Activated CD8-positive, alpha-beta T cell treated with anti-CD3 and anti-CD28 coated beads, Interleukin-2, amount 10 ng/mL, durations not matched to agents 7 days and 5 days (primary cell): ENCODE measurements around the gene SPON1. TPM values are rescaled to one million over a fixed set of nuclear protein-coding genes. Genes with fewer than 3 reads are reported as not detected.
"Not testable (repeated sequence)": the region's sequence is repeated elsewhere in the genome, so short reads cannot be mapped to it uniquely, and the experiment has no call there.

Experiments used
- ATAC-seq: fragments of 150-1000 bp; cut with Tn5 transposase; one replicate; pipeline ENCODE4 v1.10.0; 2021; ENCODE audit warnings: moderate library complexity
- CTCF ChIA-PET: fragments of 350-600 bp; sonication (Branson Sonifier 250); formaldehyde crosslinking; loops from one replicate; lab custom pipeline; 2021; ENCODE audit warnings: antibody characterized with exemption; lab: Charles Lee
- POLR2A ChIA-PET: fragments of 350-600 bp; sonication (Branson Sonifier 250); formaldehyde crosslinking; loops from one replicate; lab custom pipeline; 2021; ENCODE audit warnings: antibody characterized with exemption; lab: Charles Lee
- DNase-seq: peaks from one replicate; pipeline ENCODE4 v3.0.0-alpha.2; 2020
- H3K27ac Mint-ChIP-seq: one replicate; pipeline ENCODE4 v1.8.0; 2021; ENCODE audit warnings: mild to moderate bottlenecking, mixed read lengths
- H3K27me3 Mint-ChIP-seq: one replicate; pipeline ENCODE4 v1.8.0; 2021; ENCODE audit warnings: low read depth, mixed read lengths
- H3K36me3 Mint-ChIP-seq: one replicate; pipeline ENCODE4 v1.8.0; 2021; ENCODE audit warnings: low read depth, mixed read lengths
- H3K4me1 Mint-ChIP-seq: one replicate; pipeline ENCODE4 v1.8.0; 2021; ENCODE audit warnings: low read depth, mixed read lengths
- H3K4me3 Mint-ChIP-seq: one replicate; pipeline ENCODE4 v1.8.0; 2021; ENCODE audit warnings: mild to moderate bottlenecking, mixed read lengths
- H3K9me3 Mint-ChIP-seq: one replicate; pipeline ENCODE4 v1.8.0; 2022; ENCODE audit warnings: mixed read lengths; ENCODE audit not compliant: insufficient read depth
- total RNA-seq, 2 experiments: library from RNA; stranded (reverse); gene quantifications; one replicate each; pipeline ENCODE4 v1.2.3, GENCODE V29; 2021

SPON1 gene
- total RNA-seq, 2 experiments from 2014 or later: 0.42 to 0.47 TPM

DNA sequence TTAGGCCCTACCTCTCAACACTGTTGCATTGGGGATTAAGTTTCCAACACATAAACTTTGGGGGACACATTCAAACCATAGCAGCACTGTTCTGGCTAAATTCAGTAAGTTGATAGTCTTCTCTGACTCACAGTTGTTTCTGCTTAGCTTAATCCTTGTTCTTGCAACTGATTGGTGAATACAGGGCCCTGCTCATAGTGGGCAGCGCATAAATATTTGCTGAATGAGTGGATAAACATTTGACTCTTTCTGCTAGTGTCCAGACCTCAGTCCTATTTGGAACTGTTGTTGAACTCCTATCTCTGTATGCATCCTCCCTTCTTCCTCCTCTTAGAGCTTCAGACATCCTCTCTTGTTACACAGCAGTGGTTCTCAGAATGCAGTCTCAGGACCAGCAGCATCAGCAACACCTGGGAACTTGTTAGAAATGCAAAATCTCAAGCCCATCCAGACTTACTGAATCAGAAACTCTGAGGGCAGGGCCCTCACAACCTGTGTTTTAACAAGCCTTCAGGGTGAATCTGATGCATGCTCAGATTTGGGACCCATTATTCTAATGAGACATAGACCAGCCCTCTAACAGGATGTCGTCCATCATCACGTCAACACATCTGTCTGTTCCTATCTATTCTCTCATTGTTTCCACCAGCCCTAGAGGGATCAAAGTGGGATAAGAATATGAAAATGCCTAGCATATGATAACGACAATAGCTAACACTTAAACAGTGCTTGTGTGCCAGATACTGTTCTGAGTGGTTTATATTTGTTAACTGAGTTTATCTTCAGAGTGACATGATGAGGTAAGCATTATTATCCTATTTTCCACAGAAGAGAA, 22.3 kb downstream of the SPON1 start:
- no peak overlapping the region for H3K4me3 Mint-ChIP-seq
- no peaks in the 10 kb centered on the region for H3K4me1 Mint-ChIP-seq
- no peak overlapping the region for H3K27ac Mint-ChIP-seq
- H3K27me3 Mint-ChIP-seq: peaks cover 18% of the 10 kb centered on the region
- H3K9me3 Mint-ChIP-seq: no peaks in the 10 kb centered on the region
- DNase-seq (no peak), ATAC-seq (no peak)
- H3K36me3 Mint-ChIP-seq: no peaks in the 10 kb centered on the region
- ChIA-PET CTCF (no interaction called here), POLR2A (no interaction called here)

DNA sequence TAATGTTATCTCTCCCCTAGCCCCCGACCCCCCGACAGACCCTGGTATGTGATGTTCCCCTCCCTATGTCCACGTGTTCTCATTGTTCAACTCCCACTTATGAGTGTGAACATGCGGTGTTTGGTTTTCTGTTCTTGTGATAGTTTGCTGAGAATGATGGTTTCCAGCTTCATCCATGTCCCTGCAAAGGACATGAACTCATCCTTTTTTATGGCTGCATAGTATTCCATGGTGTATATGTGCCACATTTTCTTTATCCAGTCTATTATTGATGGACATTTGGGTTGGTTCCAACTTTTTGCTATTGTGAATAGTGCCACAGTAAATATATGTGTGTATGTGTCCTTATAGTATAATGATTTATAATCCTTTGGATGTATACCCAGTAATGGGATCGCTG, 24.2 kb downstream of the SPON1 start:
- H3K36me3 Mint-ChIP-seq, ATAC-seq, H3K4me3 Mint-ChIP-seq, H3K27ac Mint-ChIP-seq, CTCF ChIA-PET, H3K9me3 Mint-ChIP-seq, DNase-seq, H3K4me1 Mint-ChIP-seq, POLR2A ChIA-PET: not testable (repeated sequence)
- peaks cover 20% of the 10 kb centered on the region for H3K27me3 Mint-ChIP-seq

DNA sequence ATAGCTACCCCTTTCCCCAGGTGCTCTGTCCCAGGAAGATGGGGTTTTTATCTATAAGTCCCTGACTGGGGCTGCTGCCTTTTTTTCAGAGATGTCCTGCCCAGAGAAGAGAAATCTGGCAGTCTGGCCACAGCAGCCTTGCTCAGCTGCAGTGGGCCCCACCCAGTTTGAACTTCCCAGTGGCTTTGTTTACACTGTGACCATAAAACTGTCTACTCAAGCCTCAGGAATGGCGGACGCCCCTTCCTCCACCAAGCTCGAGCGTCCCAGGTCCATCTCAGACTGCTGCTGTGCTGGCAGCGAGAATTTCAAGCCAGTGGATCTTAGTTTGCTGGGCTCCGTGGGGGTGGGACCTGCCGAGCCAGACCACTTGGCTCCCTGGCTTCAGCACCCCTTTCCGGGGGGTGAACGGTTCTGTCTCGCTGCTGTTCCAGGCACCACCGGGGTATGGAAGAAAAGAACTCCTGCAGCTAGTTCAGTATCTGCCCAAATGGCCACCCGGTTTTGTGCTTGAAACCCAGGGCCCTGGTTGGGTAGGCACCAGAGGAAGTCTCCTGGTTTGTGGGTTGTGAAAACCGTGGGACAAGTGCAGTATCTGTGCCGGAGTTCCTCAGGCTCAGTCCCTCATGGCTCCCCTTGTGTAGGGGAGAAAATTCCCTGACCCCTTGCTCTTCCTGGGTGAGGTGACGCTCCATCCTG, 29.8 kb downstream of the SPON1 start:
- POLR2A ChIA-PET, CTCF ChIA-PET, DNase-seq, H3K9me3 Mint-ChIP-seq, H3K4me3 Mint-ChIP-seq, H3K27ac Mint-ChIP-seq, H3K36me3 Mint-ChIP-seq, H3K4me1 Mint-ChIP-seq, ATAC-seq: not testable (repeated sequence)
- peaks cover 26% of the 10 kb centered on the region for H3K27me3 Mint-ChIP-seq

DNA sequence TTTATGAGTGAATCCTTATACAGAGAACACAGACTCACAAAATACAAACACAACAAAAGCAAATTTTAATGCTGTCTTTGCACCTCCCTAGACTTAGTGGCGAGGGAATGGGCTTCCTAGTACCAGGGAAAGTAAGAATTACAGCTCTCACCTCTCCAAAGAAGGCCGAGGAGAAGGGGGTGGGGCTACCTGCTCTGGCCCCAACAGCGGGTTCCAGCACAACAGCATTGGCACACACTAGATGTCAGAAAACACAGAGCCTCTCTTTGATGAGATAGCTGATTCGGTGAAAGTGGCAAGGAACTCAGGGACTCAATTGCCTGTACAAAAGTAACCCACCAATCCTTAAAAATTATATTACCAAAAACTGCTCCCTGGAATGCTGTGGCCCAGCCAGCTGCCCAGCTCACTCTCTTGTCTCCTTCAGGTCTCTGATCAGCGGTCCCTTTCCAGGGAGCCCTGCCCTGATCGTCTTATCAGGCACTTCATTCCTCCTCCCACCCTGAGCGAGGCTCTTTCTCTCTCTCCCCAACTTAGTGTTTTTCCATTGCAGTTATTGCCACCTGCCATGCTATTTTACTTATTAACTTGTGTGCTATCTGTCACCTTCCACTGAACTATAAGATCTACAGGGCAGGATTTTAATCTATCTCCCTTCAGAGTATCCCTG, 30.7 kb downstream of the SPON1 start:
- H3K36me3 Mint-ChIP-seq: no peaks in the 10 kb centered on the region
- ATAC-seq (no peak), DNase-seq (no peak)
- H3K9me3 Mint-ChIP-seq: no peaks in the 10 kb centered on the region
- ChIA-PET POLR2A (no interaction called here), CTCF (no interaction called here)
- H3K4me3 Mint-ChIP-seq: no peak overlapping the region
- no peak overlapping the region for H3K27ac Mint-ChIP-seq
- H3K27me3 Mint-ChIP-seq: peaks cover 22% of the 10 kb centered on the region
- no peaks in the 10 kb centered on the region for H3K4me1 Mint-ChIP-seq

DNA sequence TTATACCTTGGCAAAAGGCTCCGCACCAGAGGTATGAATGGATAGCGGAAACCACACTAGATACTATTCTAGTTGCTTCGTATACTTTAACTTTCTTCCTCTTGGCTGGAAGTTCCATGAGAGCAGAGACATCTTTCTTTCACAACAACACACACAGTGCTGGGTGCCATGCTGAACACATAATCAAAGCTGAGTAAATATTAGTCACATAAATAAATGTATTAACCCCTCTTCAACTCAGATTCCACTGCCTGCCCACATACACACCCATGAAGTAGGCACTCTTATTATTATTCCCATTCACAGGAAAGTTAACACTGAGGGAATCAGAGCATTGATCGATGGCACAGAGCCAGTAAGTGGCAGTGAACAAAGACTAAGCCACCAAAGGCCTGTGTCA, 35.4 kb downstream of the SPON1 start:
- no peaks in the 10 kb centered on the region for H3K36me3 Mint-ChIP-seq
- peaks cover 14% of the 10 kb centered on the region for H3K27me3 Mint-ChIP-seq
- H3K4me3 Mint-ChIP-seq: no peak overlapping the region
- DNase-seq (no peak), ATAC-seq (no peak)
- H3K4me1 Mint-ChIP-seq: no peaks in the 10 kb centered on the region
- H3K27ac Mint-ChIP-seq: no peak overlapping the region
- ChIA-PET POLR2A (no interaction called here), CTCF (interaction anchor here (1.0 kb wide), 1 partner anchor 252 kb away, joined by 3 read pairs; no protein-coding TSS in a partner anchor)
- H3K9me3 Mint-ChIP-seq: peaks cover under 1% of the 10 kb centered on the region

DNA sequence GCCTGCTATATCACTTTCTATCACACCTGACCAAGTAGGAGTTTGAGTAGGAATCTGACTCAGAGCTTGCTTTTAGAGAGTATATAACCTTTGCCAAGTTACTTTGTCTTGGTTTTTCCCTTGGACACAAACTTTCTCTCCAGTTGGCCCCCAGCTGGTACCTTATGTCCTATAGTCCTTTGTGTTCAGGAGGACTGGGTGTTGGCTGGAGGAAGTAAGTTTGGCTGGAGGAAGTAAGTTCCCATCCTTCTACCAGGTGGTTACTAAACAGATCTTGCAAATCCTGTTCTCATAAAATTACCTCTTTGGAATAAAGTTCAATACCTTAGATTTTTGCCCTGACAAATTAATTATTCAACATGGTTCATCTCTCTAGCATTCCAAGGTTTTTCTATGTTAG, 37.2 kb downstream of the SPON1 start:
- Mint-ChIP-seq H3K27me3 (peaks cover 11% of the 10 kb centered on the region), H3K36me3 (no peaks in the 10 kb centered on the region), H3K4me1 (no peaks in the 10 kb centered on the region), H3K27ac (no peak overlapping the region), H3K4me3 (no peak overlapping the region), H3K9me3 (peaks cover 4% of the 10 kb centered on the region)
- ChIA-PET CTCF (interaction anchor here (1.3 kb wide), 1 partner anchor 11 kb away, joined by 3 read pairs; no protein-coding TSS in a partner anchor), POLR2A (no interaction called here)
- DNase-seq: no peak
- ATAC-seq: no peak

DNA sequence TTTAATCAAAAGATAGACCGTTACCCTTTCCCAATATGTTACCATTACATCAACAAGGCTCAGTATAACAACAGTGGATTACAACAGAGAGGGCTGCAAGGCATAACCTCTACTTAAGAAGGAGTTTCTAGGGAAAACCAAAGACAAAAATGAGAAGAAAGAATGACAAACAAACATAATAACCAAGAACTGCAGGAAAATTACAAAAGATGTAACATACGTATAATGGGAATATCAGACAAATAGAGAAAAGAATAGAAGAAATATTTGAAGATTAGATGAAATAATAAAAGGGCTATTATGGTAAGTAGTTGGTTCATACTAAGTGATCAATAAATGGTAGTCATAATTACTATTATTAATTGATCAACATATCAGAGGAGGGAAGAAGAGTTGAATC, 39.1 kb downstream of the SPON1 start:
- CTCF ChIA-PET: no interaction called here
- H3K4me1 Mint-ChIP-seq: no peaks in the 10 kb centered on the region
- no peak overlapping the region for H3K27ac Mint-ChIP-seq
- POLR2A ChIA-PET: no interaction called here
- H3K27me3 Mint-ChIP-seq: peaks cover 15% of the 10 kb centered on the region
- DNase-seq (no peak), ATAC-seq (no peak)
- H3K9me3 Mint-ChIP-seq: peaks cover 4% of the 10 kb centered on the region
- no peak overlapping the region for H3K4me3 Mint-ChIP-seq
- H3K36me3 Mint-ChIP-seq: no peaks in the 10 kb centered on the region

DNA sequence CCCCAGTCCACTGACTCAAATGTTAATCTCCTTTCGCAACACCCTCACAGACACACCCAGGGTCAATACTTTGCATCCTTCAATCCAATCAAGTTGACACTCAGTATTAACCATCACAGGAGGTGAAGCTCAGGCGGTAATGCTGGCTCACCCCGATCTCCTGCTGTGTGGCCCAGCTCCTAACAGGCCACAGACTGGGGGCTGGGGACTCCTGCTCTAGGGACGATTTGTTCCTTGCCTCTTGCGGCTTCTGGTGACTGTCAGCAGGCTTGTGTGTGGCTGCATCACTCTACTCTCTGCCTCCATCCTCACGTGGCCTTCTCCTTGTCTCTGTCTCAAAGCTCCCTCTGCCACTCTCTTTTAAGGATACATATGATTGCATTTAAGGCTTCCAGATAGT, 45.0 kb downstream of the SPON1 start:
- ChIA-PET CTCF (no interaction called here), POLR2A (interaction anchor here (0.7 kb wide), 1 partner anchor 21 kb away, joined by 3 read pairs; no protein-coding TSS in a partner anchor)
- no peak for DNase-seq
- Mint-ChIP-seq H3K36me3 (no peaks in the 10 kb centered on the region), H3K27me3 (peaks cover 7% of the 10 kb centered on the region), H3K4me1 (no peaks in the 10 kb centered on the region), H3K4me3 (no peak overlapping the region), H3K9me3 (peaks cover 4% of the 10 kb centered on the region), H3K27ac (no peak overlapping the region)
- no peak for ATAC-seq

DNA sequence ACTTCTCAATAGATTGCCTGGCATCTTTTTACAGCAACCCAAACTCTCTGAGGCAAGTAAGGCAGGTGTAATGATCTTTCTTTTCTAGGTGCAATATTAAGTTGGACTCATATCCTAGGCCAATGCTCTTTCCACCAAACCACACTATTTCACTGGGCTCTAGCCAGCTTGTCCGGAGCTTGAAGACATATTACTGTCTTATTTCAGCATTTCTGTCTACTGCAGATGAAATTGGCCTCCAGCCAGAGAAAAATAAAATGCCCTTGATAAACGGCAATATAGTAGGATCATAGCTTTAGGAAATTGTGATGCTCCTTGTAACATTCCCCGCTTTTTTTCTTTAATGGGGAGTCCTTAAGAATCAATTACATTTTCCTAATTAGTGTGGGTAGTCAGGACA, 48.1 kb downstream of the SPON1 start:
- DNase-seq (no peak), ATAC-seq (no peak)
- Mint-ChIP-seq H3K27ac (no peak overlapping the region), H3K36me3 (no peaks in the 10 kb centered on the region), H3K27me3 (peaks cover 7% of the 10 kb centered on the region), H3K4me1 (no peaks in the 10 kb centered on the region), H3K4me3 (no peak overlapping the region), H3K9me3 (no peaks in the 10 kb centered on the region)
- ChIA-PET CTCF (interaction anchor here (1.6 kb wide), 1 partner anchor 11 kb away, joined by 3 read pairs; no protein-coding TSS in a partner anchor), POLR2A (no interaction called here)

DNA sequence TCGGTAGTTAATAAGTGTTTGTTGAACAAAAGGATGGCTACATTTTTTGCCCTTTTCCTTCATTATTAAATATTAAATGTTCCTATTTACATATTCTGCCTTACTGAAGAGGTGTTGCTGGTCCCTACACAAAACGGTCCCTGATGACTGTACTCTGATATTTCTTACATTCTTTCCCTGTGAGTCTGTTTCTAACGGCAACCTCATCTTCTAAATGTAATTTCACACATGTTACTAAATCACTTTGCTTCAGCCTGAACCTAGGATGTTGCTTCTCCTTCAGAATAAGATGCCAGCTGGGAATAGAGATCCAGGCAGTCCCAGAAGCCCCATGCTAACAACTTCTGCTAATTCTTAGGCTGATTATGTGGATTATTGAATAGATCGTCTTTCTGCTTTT, 50.3 kb downstream of the SPON1 start:
- Mint-ChIP-seq H3K4me1 (no peaks in the 10 kb centered on the region), H3K27me3 (no peaks in the 10 kb centered on the region), H3K9me3 (no peaks in the 10 kb centered on the region), H3K36me3 (no peaks in the 10 kb centered on the region), H3K4me3 (no peak overlapping the region), H3K27ac (no peak overlapping the region)
- DNase-seq (no peak), ATAC-seq (no peak)
- CTCF ChIA-PET: no interaction called here
- POLR2A ChIA-PET: no interaction called here

DNA sequence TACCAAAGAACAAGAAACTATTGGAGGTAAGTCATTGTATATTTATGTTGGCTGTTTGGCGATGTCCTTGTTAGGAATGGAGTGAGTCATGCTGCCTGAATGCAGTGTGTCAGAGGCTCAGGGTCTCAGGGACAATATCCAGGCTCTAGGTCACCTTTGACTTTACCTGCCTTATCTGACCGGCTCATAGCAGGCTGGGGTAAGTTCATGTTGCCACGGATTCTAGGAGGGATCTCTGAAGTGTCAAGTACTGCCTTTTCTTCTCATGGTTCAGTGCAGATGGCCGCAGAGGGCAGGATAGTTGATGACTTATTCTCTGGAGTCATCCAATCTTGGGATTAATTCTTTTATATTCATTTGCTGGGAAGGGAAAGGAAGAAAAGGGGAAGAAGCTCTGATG, 53.2 kb downstream of the SPON1 start:
- H3K27ac Mint-ChIP-seq: no peak overlapping the region
- H3K9me3 Mint-ChIP-seq: no peaks in the 10 kb centered on the region
- DNase-seq (no peak), ATAC-seq (no peak)
- peaks cover 2% of the 10 kb centered on the region for H3K27me3 Mint-ChIP-seq
- CTCF ChIA-PET: no interaction called here
- no peaks in the 10 kb centered on the region for H3K36me3 Mint-ChIP-seq
- no peaks in the 10 kb centered on the region for H3K4me1 Mint-ChIP-seq
- POLR2A ChIA-PET: no interaction called here
- no peak overlapping the region for H3K4me3 Mint-ChIP-seq

DNA sequence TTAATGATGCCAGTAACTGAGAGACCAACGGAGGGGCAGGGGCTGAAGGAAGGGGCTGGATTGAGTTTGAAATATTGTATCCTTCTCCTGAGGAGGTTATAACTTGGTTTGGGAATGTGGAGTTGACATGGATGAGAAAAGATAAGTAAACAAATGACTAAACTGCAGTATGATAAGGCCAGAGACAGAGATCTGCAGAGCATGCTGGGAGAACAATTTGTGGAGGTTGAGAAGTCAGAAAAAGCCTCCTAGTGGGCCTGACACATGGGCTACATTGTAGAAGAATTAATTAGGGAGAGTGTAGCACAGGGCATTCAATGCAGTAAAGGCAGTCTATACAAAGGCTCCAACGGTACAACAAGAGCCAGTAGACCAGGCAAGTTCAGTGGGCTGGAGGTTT, 55.9 kb downstream of the SPON1 start:
- Mint-ChIP-seq H3K27ac (no peak overlapping the region), H3K4me3 (no peak overlapping the region), H3K4me1 (no peaks in the 10 kb centered on the region), H3K27me3 (peaks cover 9% of the 10 kb centered on the region), H3K36me3 (no peaks in the 10 kb centered on the region), H3K9me3 (no peaks in the 10 kb centered on the region)
- no peak for ATAC-seq
- ChIA-PET CTCF (no interaction called here), POLR2A (no interaction called here)
- no peak for DNase-seq
